ENCODE measurements around the gene PNRC2. TPM values are rescaled to one million over a fixed set of nuclear protein-coding genes. Genes with fewer than 3 reads are reported as not detected.
"Not testable (repeated sequence)": the region's sequence is repeated elsewhere in the genome, so short reads cannot be mapped to it uniquely, and the experiment has no call there.

Gene PNRC2
- total RNA-seq, 4 donors from 2014 or later, result 139 to 173 (median 153) TPM

GRCh38 chr1:23953020-23953419 is 6.6 kb upstream of the PNRC2 start:
- no peak for TF ChIP-seq CTCF (IDR thresholded peaks at IDR 0.05)
- no peak for DNase-seq (ENCODE audit: low spot score)
- ATAC-seq (ENCODE audit: low FRiP score), result no peak

GRCh38 chr1:23957096-23957495 is 2.5 kb upstream of the PNRC2 start:
- DNase-seq (ENCODE audit: low spot score) (no peak), ATAC-seq (ENCODE audit: low FRiP score) (no peak)
- TF ChIP-seq CTCF (IDR thresholded peaks at IDR 0.05), result no peak

- ATAC-seq (ENCODE audit: low FRiP score); DNase-seq (ENCODE audit: low spot score): not testable (repeated sequence)
These were observed 1.4 kb upstream of the PNRC2 start for GRCh38 chr1:23958040-23958809.

GRCh38 chr1:23958810-23959460 is 693 bp upstream of the PNRC2 start:
- ATAC-seq (ENCODE audit: low FRiP score) (peak; percentile 73), DNase-seq (ENCODE audit: low spot score) (peak; percentile 60)
- no peak for TF ChIP-seq CTCF (IDR thresholded peaks at IDR 0.05)

GRCh38 chr1:23960291-23961020 is 828 bp downstream of the PNRC2 start:
- ATAC-seq (ENCODE audit: low FRiP score), result no peak
- TF ChIP-seq CTCF (IDR thresholded peaks at IDR 0.05), result no peak
- DNase-seq (ENCODE audit: low spot score), result no peak

GRCh38 chr1:23963617-23964234 is 4.1 kb downstream of the PNRC2 start:
- ATAC-seq (ENCODE audit: low FRiP score) (no peak), DNase-seq (ENCODE audit: low spot score) (no peak)
- no peak for TF ChIP-seq CTCF (IDR thresholded peaks at IDR 0.05)

GRCh38 chr1:23964235-23964668 is 4.6 kb downstream of the PNRC2 start:
- TF ChIP-seq CTCF (IDR thresholded peaks at IDR 0.05), result no peak
- no peak for DNase-seq (ENCODE audit: low spot score)
- no peak for ATAC-seq (ENCODE audit: low FRiP score)

Data from omental fat pad (tissue), 4 donors.